ENCODE results near the gene CSTA. TPM values are rescaled to one million over a fixed set of nuclear protein-coding genes. Genes with fewer than 3 reads are reported as not detected.

Gene CSTA, protein sequence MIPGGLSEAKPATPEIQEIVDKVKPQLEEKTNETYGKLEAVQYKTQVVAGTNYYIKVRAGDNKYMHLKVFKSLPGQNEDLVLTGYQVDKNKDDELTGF
- total RNA-seq, result 1 to 10 TPM in 1 of 2 donors, not detected in 1; 1.3 TPM

DNA sequence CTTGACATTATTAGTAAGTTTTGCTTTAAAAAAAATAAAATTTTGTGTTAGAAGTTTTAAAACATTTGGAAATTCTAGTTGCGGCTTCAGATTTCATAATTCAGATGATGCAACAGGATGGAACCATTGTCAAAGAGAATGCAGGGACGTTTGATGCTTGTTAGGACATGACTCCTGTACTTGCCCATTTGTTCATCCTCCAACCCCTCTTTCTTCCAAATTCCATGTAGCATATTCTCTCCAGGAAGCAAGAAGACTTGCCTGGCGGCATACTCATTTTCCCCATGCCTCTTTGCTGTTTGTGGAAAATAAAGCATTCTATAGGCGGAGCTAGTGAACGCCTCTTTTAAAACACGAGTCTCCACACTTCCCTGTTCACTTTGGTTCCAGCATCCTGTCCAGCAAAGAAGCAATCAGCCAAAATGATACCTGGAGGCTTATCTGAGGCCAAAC lies at the start of gene CSTA:
TSS of gene CSTA (plus strand) at position 378 of the 453 bp plus-strand sequence. CDS start at position 423, 45 bp downstream.
- Histone ChIP-seq H3K27me3 (no peaks in the 10 kb centered on the region), H3K9me3 (no peaks in the 10 kb centered on the region), H3K4me3 (no peak within 1 kb of the TSS), H3K27ac (no peak within 1 kb of the TSS), H3K36me3 (replicated peaks in 1 of 2; ENCODE audit: insufficient read depth in 1 of 2, low read depth in 2 of 2) (no peaks in the 10 kb centered on the region), H3K4me1 (peaks cover 15% of the 10 kb centered on the region)
- WGBS, 2 donors, result 53 to 64% methylated on average over 6 of the region's 6 CpGs
- ATAC-seq (no peak), DNase-seq (no peak)
- TF ChIP-seq, protein P1, sequence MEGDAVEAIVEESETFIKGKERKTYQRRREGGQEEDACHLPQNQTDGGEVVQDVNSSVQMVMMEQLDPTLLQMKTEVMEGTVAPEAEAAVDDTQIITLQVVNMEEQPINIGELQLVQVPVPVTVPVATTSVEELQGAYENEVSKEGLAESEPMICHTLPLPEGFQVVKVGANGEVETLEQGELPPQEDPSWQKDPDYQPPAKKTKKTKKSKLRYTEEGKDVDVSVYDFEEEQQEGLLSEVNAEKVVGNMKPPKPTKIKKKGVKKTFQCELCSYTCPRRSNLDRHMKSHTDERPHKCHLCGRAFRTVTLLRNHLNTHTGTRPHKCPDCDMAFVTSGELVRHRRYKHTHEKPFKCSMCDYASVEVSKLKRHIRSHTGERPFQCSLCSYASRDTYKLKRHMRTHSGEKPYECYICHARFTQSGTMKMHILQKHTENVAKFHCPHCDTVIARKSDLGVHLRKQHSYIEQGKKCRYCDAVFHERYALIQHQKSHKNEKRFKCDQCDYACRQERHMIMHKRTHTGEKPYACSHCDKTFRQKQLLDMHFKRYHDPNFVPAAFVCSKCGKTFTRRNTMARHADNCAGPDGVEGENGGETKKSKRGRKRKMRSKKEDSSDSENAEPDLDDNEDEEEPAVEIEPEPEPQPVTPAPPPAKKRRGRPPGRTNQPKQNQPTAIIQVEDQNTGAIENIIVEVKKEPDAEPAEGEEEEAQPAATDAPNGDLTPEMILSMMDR (IDR thresholded peaks at IDR 0.05), result no peak
- TF ChIP-seq POLR2A (IDR thresholded peaks at IDR 0.05), result no peak
- intact Hi-C loops (cut with DNase I), result no loop called here

DNA sequence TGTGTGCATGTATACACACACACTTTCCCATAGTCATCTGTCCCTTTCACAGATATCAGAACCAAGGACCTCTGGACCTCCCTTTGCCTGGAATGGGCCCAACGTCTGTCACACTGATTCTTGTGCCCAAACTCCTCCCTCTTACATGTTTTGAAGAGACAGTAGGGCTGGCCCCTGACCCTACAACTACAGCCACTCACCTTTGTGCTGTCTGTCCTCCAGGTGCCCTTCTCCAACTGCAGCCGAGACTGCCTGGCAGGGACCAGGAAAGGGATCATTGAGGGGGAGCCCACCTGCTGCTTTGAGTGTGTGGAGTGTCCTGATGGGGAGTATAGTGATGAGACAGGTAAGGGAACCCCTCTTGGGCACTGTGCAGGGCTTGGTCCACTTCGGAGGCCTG lies 43.2 kb upstream of the CSTA start:
- ATAC-seq (no peak), DNase-seq (no peak)
- intact Hi-C loops (cut with DNase I), result no loop called here
- no peak overlapping the region for H3K27ac ChIP-seq
- 59 to 81% methylated on average over 3 of the region's 3 CpGs for WGBS, 2 donors
- TF ChIP-seq POLR2A (IDR thresholded peaks at IDR 0.05), result no peak
- TF ChIP-seq, protein P1 (IDR thresholded peaks at IDR 0.05), result no peak
- H3K9me3 ChIP-seq, result no peaks in the 10 kb centered on the region
- no peaks in the 10 kb centered on the region for H3K36me3 ChIP-seq (replicated peaks in 1 of 2; ENCODE audit: insufficient read depth in 1 of 2, low read depth in 2 of 2)
- H3K4me1 ChIP-seq, result no peaks in the 10 kb centered on the region
- H3K4me3 ChIP-seq, result no peak overlapping the region
- no peaks in the 10 kb centered on the region for H3K27me3 ChIP-seq

DNA sequence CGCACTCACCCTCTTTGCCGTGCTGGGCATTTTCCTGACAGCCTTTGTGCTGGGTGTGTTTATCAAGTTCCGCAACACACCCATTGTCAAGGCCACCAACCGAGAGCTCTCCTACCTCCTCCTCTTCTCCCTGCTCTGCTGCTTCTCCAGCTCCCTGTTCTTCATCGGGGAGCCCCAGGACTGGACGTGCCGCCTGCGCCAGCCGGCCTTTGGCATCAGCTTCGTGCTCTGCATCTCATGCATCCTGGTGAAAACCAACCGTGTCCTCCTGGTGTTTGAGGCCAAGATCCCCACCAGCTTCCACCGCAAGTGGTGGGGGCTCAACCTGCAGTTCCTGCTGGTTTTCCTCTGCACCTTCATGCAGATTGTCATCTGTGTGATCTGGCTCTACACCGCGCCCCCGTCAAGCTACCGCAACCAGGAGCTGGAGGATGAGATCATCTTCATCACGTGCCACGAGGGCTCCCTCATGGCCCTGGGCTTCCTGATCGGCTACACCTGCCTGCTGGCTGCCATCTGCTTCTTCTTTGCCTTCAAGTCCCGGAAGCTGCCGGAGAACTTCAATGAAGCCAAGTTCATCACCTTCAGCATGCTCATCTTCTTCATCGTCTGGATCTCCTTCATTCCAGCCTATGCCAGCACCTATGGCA lies 41.1 kb upstream of the CSTA start:
- no peaks in the 10 kb centered on the region for H3K4me1 ChIP-seq
- 85 to 88% methylated on average over 21 of the region's 22 CpGs for WGBS, 2 donors

DNA sequence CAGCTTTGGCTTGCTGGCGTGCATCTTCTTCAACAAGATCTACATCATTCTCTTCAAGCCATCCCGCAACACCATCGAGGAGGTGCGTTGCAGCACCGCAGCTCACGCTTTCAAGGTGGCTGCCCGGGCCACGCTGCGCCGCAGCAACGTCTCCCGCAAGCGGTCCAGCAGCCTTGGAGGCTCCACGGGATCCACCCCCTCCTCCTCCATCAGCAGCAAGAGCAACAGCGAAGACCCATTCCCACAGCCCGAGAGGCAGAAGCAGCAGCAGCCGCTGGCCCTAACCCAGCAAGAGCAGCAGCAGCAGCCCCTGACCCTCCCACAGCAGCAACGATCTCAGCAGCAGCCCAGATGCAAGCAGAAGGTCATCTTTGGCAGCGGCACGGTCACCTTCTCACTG lies 40.6 kb upstream of the CSTA start:
- DNase-seq (no peak), ATAC-seq (no peak)
- Histone ChIP-seq H3K27ac (no peak overlapping the region), H3K4me3 (no peak overlapping the region), H3K36me3 (replicated peaks in 1 of 2; ENCODE audit: insufficient read depth in 1 of 2, low read depth in 2 of 2) (no peaks in the 10 kb centered on the region), H3K9me3 (no peaks in the 10 kb centered on the region), H3K4me1 (no peaks in the 10 kb centered on the region), H3K27me3 (no peaks in the 10 kb centered on the region)
- WGBS, 2 donors, result 87 to 92% methylated on average over 15 of the region's 20 CpGs
- intact Hi-C loops (cut with DNase I), result no loop called here
- TF ChIP-seq, protein P1 (IDR thresholded peaks at IDR 0.05), result no peak
- no peak for TF ChIP-seq POLR2A (IDR thresholded peaks at IDR 0.05)

More for the DNA sequence above, 41.1 kb upstream of the CSTA start:
- H3K27ac ChIP-seq, result no peak overlapping the region
- H3K27me3 ChIP-seq, result no peaks in the 10 kb centered on the region
- H3K9me3 ChIP-seq, result no peaks in the 10 kb centered on the region
- ATAC-seq (no peak), DNase-seq (no peak)
- H3K4me3 ChIP-seq, result no peak overlapping the region
- H3K36me3 ChIP-seq (replicated peaks in 1 of 2; ENCODE audit: insufficient read depth in 1 of 2, low read depth in 2 of 2), result no peaks in the 10 kb centered on the region
- TF ChIP-seq POLR2A (IDR thresholded peaks at IDR 0.05), result no peak
- TF ChIP-seq, protein P1 (IDR thresholded peaks at IDR 0.05), result no peak
- intact Hi-C loops (cut with DNase I), result no loop called here

DNA sequence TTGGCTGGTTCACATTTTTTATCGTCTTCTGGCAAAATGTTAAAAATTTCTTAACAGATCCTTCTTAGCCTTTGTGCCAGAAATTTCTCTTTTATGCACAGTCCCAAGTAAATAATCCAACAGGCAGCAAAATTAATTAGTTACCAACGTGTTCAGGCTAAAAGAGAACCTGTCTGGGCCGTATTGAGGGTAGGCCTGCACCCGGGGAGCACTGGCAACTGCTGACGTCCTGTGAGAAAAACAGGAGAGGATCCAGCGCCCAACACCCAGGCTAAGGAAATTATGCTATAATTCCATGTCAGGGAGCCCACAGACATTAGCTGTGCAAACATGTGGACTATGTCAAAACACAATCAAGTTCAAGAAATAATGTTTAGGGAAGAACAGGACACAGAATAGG lies 30.7 kb upstream of the CSTA start:
- ATAC-seq (peak; percentile 92), DNase-seq (peak; percentile 47 to 72 (median 62))

More for the DNA sequence above, 30.7 kb upstream of the CSTA start:
- TF ChIP-seq, protein P1 (IDR thresholded peaks at IDR 0.05), result no peak
- TF ChIP-seq POLR2A (IDR thresholded peaks at IDR 0.05), result no peak
- Histone ChIP-seq H3K4me1 (peaks cover 28% of the 10 kb centered on the region), H3K27ac (peak overlapping the region; percentile 0 to 75 (median 62)), H3K27me3 (no peaks in the 10 kb centered on the region), H3K36me3 (replicated peaks in 1 of 2; ENCODE audit: insufficient read depth in 1 of 2, low read depth in 2 of 2) (no peaks in the 10 kb centered on the region), H3K9me3 (no peaks in the 10 kb centered on the region), H3K4me3 (no peak overlapping the region)
- intact Hi-C loops (cut with DNase I), result no loop called here
- 7 to 11% methylated on average over 6 of the region's 6 CpGs for WGBS, 2 donors

Measured in body of pancreas (tissue), 4 donors.